CD4-positive, alpha-beta T cell (primary cell): ENCODE results near the gene FLRT2. TPM values are rescaled to one million over a fixed set of nuclear protein-coding genes. Genes with fewer than 3 reads are reported as not detected.

ENCODE experiments used
- ATAC-seq: fragments of 200-7000 bp; cut with Tn5 transposase; one replicate; pipeline ENCODE4 v1.10.0; 2022; ENCODE audit warnings: mild to moderate bottlenecking; ENCODE audit not compliant: poor library complexity
- CTCF ChIA-PET: fragments of 350-600 bp; sonication (Branson Sonifier 250); formaldehyde crosslinking; loops from one replicate; lab custom pipeline; 2021; ENCODE audit warnings: antibody characterized with exemption, inconsistent platforms; lab: Charles Lee
- POLR2A ChIA-PET: fragments of 350-600 bp; sonication (Branson Sonifier 250); formaldehyde crosslinking; loops from one replicate; lab custom pipeline; 2021; ENCODE audit warnings: antibody characterized with exemption, inconsistent platforms; lab: Charles Lee
- DNase-seq, 14 experiments: peaks; one replicate each; pipeline ENCODE4 v3.0.0-alpha.2; 2013 to 2020; ENCODE audit warnings: mixed read lengths in 2 of 14
- H3K27ac ChIP-seq, 2 donors: one replicate each; pipeline versions ENCODE4 v1.5.1 to v1.7.0; 2013; ENCODE audit warnings: low read length in 2 of 2, low read depth in 1 of 2, mild to moderate bottlenecking in 1 of 2
- H3K27me3 ChIP-seq, 2 experiments: 1 replicate in 1 of 2; 2 replicates in 1 of 2; pipeline versions ENCODE4 v1.6.1 to v1.7.0; 2013; ENCODE audit warnings: low read length in 2 of 2, control low read depth in 1 of 2, mild to moderate bottlenecking in 1 of 2, moderate library complexity in 1 of 2; ENCODE audit not compliant: insufficient read depth in 2 of 2, control insufficient read depth in 1 of 2
- H3K36me3 ChIP-seq: one replicate; pipeline ENCODE4 v1.6.1; 2013; ENCODE audit warnings: low read length, control low read depth; ENCODE audit not compliant: insufficient read depth
- H3K4me1 ChIP-seq: one replicate; pipeline ENCODE4 v1.6.1; 2013; ENCODE audit warnings: low read length, control low read depth; ENCODE audit not compliant: insufficient read depth
- H3K4me3 ChIP-seq: one replicate; pipeline ENCODE4 v1.5.1; 2013; ENCODE audit warnings: mild to moderate bottlenecking, low read length, moderate library complexity
- H3K9me3 ChIP-seq, 2 experiments: 1 replicate in 1 of 2; 2 replicates in 1 of 2; pipeline versions ENCODE4 v1.6.1 to v1.7.0; 2013; ENCODE audit warnings: low read length in 2 of 2, mild to moderate bottlenecking in 2 of 2, control low read depth in 1 of 2, moderate library complexity in 1 of 2; ENCODE audit not compliant: control insufficient read depth in 1 of 2, insufficient read depth in 1 of 2
- H3K27ac Mint-ChIP-seq: one replicate; pipeline ENCODE4 v1.8.0; 2020; ENCODE audit warnings: mixed read lengths
- H3K27me3 Mint-ChIP-seq: one replicate; pipeline ENCODE4 v1.8.0; 2021; ENCODE audit warnings: mixed read lengths
- H3K36me3 Mint-ChIP-seq: one replicate; pipeline ENCODE4 v1.8.0; 2021; ENCODE audit warnings: low read depth, mixed read lengths
- H3K4me1 Mint-ChIP-seq: one replicate; pipeline ENCODE4 v1.8.0; 2021; ENCODE audit warnings: low read depth, mixed read lengths
- H3K4me3 Mint-ChIP-seq: one replicate; pipeline ENCODE4 v1.8.0; 2020; ENCODE audit warnings: mild to moderate bottlenecking, mixed read lengths
- H3K9me3 Mint-ChIP-seq: one replicate; pipeline ENCODE4 v1.8.0; 2020; ENCODE audit warnings: mixed read lengths
- intact Hi-C, 2 experiments: fragments of 100-400 bp; cut with DNase I in 1 of 2; cut with micrococcal nuclease in 1 of 2; formaldehyde crosslinking; loops; one replicate each; pipeline versions ENCODE4 v1.15.1 to v1.9.0; 2023 to 2025; cut with DNase I, micrococcal nuclease
- total RNA-seq, 174 experiments: library from RNA in 2 of 174; stranded (reverse) in 2 of 174; gene quantifications; one replicate each; pipeline ENCODE4 v1.2.3 and lab custom pipeline; 2021 to 2026
- TF ChIP-seq, protein P1 (sequence below): fragments of 200-600 bp; IDR thresholded peaks from one replicate; pipeline ENCODE4 v1.8.0; 2022; ENCODE audit warnings: antibody characterized with exemption, mild to moderate bottlenecking

FLRT2 gene
- total RNA-seq, 2 experiments from 2014 or later, result not detected

DNA sequence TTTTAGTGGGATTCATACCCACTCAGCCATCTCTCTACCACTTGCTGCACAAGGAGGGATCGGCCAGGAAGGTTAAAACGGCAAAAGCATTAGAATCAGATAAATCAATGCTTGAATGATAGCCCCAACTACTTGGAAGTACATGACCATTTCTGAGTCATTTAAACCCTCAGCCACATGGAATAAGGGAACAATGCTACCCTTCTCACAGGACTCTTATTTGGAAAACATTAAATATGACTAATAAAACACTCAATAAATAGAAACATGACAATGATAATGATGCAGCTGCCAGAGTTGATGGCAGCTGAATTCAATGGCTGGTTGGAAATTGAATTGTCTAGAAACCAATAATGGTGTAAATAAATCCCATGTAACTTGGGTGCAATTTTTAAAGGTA is 165.4 kb downstream of the FLRT2 start:
- Mint-ChIP-seq H3K4me3 (no peak overlapping the region), H3K4me1 (no peaks in the 10 kb centered on the region), H3K27ac (no peak overlapping the region), H3K27me3 (no peaks in the 10 kb centered on the region), H3K9me3 (peaks cover 1% of the 10 kb centered on the region), H3K36me3 (no peaks in the 10 kb centered on the region)
- POLR2A ChIA-PET, result no interaction called here
- Histone ChIP-seq H3K4me3 (no peak overlapping the region), H3K27me3 (no peaks in the 10 kb centered on the region), H3K27ac (no peak overlapping the region), H3K36me3 (no peaks in the 10 kb centered on the region), H3K4me1 (no peaks in the 10 kb centered on the region), H3K9me3 (no peaks in the 10 kb centered on the region)
- TF ChIP-seq, protein P1, sequence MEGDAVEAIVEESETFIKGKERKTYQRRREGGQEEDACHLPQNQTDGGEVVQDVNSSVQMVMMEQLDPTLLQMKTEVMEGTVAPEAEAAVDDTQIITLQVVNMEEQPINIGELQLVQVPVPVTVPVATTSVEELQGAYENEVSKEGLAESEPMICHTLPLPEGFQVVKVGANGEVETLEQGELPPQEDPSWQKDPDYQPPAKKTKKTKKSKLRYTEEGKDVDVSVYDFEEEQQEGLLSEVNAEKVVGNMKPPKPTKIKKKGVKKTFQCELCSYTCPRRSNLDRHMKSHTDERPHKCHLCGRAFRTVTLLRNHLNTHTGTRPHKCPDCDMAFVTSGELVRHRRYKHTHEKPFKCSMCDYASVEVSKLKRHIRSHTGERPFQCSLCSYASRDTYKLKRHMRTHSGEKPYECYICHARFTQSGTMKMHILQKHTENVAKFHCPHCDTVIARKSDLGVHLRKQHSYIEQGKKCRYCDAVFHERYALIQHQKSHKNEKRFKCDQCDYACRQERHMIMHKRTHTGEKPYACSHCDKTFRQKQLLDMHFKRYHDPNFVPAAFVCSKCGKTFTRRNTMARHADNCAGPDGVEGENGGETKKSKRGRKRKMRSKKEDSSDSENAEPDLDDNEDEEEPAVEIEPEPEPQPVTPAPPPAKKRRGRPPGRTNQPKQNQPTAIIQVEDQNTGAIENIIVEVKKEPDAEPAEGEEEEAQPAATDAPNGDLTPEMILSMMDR, result no peak
- CTCF ChIA-PET, result no interaction called here
- ATAC-seq, result no peak
- intact Hi-C loops, result no loop called here
- DNase-seq, result no peak

DNA sequence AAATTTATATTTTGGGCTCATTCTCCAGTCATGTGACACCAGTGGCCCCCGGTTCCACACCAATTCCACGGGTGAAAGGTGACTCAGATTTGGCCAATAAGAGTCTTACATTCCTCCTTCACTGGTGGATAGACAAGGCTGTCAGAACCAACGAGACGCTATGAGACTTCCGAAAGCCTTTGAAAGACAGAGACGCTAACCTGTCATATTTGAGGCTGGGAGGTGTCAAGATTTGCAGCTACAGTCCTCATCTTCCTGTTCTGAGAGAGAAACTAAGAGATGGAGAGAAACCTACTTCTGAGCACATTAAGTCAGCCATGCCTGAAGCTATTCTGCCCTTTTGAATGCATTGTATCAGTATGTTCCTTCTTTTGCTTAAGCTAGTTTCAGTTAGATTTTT is 171.2 kb downstream of the FLRT2 start:
- no peaks in the 10 kb centered on the region for H3K4me1 ChIP-seq
- H3K9me3 ChIP-seq, result no peaks in the 10 kb centered on the region
- Mint-ChIP-seq H3K9me3 (peaks cover 1% of the 10 kb centered on the region), H3K4me3 (no peak overlapping the region), H3K27me3 (no peaks in the 10 kb centered on the region), H3K4me1 (no peaks in the 10 kb centered on the region), H3K36me3 (no peaks in the 10 kb centered on the region), H3K27ac (no peak overlapping the region)
- no peak overlapping the region for H3K27ac ChIP-seq
- H3K27me3 ChIP-seq, result no peaks in the 10 kb centered on the region
- no peaks in the 10 kb centered on the region for H3K36me3 ChIP-seq
- POLR2A ChIA-PET, result no interaction called here
- DNase-seq, result no peak
- no peak for ATAC-seq
- CTCF ChIA-PET, result no interaction called here
- TF ChIP-seq, protein P1, result no peak
- intact Hi-C loops, result no loop called here
- no peak overlapping the region for H3K4me3 ChIP-seq

DNA sequence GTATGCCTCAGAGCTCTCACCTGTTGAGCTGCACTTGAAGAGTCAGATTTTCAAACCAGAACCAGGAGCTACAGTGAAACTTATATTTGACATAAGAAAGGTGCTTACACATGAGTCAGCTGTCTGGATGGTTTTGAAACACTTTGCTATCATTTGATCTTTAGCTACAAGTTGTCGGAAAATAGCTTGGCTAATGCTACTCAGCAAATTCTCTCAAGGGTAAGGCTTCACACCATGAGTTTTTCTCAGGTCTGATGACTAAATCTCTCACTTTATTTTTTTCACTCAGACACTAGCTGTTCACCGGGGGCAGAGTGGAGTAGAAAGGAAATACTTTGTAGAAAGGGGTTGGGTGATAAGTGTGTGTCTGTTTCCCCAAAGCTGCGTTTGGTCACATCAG is 171.8 kb downstream of the FLRT2 start:
- intact Hi-C loops, result no loop called here
- H3K27me3 ChIP-seq, result no peaks in the 10 kb centered on the region
- ChIA-PET CTCF (no interaction called here), POLR2A (no interaction called here)
- H3K27me3 Mint-ChIP-seq, result no peaks in the 10 kb centered on the region
- no peaks in the 10 kb centered on the region for H3K4me1 Mint-ChIP-seq
- H3K36me3 Mint-ChIP-seq, result no peaks in the 10 kb centered on the region
- no peaks in the 10 kb centered on the region for H3K4me1 ChIP-seq
- H3K9me3 Mint-ChIP-seq, result peaks cover 1% of the 10 kb centered on the region
- DNase-seq (peak in 1 of 14 experiments; percentile 4), ATAC-seq (no peak)
- no peaks in the 10 kb centered on the region for H3K36me3 ChIP-seq
- TF ChIP-seq, protein P1, result no peak
- no peak overlapping the region for H3K27ac Mint-ChIP-seq
- no peak overlapping the region for H3K4me3 Mint-ChIP-seq
- H3K4me3 ChIP-seq, result no peak overlapping the region
- no peaks in the 10 kb centered on the region for H3K9me3 ChIP-seq
- H3K27ac ChIP-seq, result no peak overlapping the region
